ENCODE measurements around the gene ZC3H12D. TPM values are rescaled to one million over a fixed set of nuclear protein-coding genes. Genes with fewer than 3 reads are reported as not detected.

The ZC3H12D gene
- total RNA-seq, 4 donors from 2014 or later, result 0.63 to 5.8 (median 0.87) TPM

- 72% methylated on average over 4 of the region's 4 CpGs for WGBS
- TF ChIP-seq EP300 (IDR thresholded peaks at IDR 0.05) (no peak), POLR2A (IDR thresholded peaks at IDR 0.05; ENCODE audit: low read depth) (no peak), POLR2AphosphoS5 (IDR thresholded peaks at IDR 0.05) (no peak), CTCF (IDR thresholded peaks at IDR 0.05) (no peak)
- no peak for DNase-seq (ENCODE audit: extremely low spot score)
- H3K27me3 ChIP-seq, result no peaks in the 10 kb centered on the region
- no peak overlapping the region for H3K4me3 ChIP-seq
- H3K4me1 ChIP-seq, result peaks cover 0 to 6% (median 5%) of the 10 kb centered on the region in 4 donors
- H3K9me3 ChIP-seq, result no peaks in the 10 kb centered on the region
- intact Hi-C loops (cut with DNase I), result no loop called here
- H3K36me3 ChIP-seq, result peaks cover 0 to 55% (median 27%) of the 10 kb centered on the region in 4 donors
- no peak overlapping the region for H3K27ac ChIP-seq (replicated peaks in 1 of 4)
Measured at GRCh38 chr6:149510793-149511512, 26.1 kb upstream of the ZC3H12D start.

GRCh38 chr6:149508485-149508884 is 23.7 kb upstream of the ZC3H12D start:
- peaks cover 0 to 15% (median 10%) of the 10 kb centered on the region in 4 donors for H3K4me1 ChIP-seq
- intact Hi-C loops (cut with DNase I), result no loop called here
- H3K9me3 ChIP-seq, result no peaks in the 10 kb centered on the region
- no peak overlapping the region for H3K27ac ChIP-seq (replicated peaks in 1 of 4)
- H3K27me3 ChIP-seq, result no peaks in the 10 kb centered on the region
- no peak overlapping the region for H3K4me3 ChIP-seq
- no peak for TF ChIP-seq POLR2A (IDR thresholded peaks at IDR 0.05; ENCODE audit: low read depth)
- no peak for TF ChIP-seq EP300 (IDR thresholded peaks at IDR 0.05)
- no peak for TF ChIP-seq CTCF (IDR thresholded peaks at IDR 0.05)
- TF ChIP-seq POLR2AphosphoS5 (IDR thresholded peaks at IDR 0.05), result no peak
- H3K36me3 ChIP-seq, result peaks cover 0 to 52% (median 27%) of the 10 kb centered on the region in 4 donors
- no peak for DNase-seq (ENCODE audit: extremely low spot score)
- WGBS, result 77% methylated on average over 3 of the region's 3 CpGs

- no peak for TF ChIP-seq EP300 (IDR thresholded peaks at IDR 0.05)
- TF ChIP-seq POLR2AphosphoS5 (IDR thresholded peaks at IDR 0.05), result no peak
- no peak for TF ChIP-seq POLR2A (IDR thresholded peaks at IDR 0.05; ENCODE audit: low read depth)
- TF ChIP-seq CTCF (IDR thresholded peaks at IDR 0.05), result no peak
- no peak overlapping the region for H3K4me3 ChIP-seq
- intact Hi-C loops (cut with DNase I), result no loop called here
- no peaks in the 10 kb centered on the region for H3K27me3 ChIP-seq
- H3K27ac ChIP-seq (replicated peaks in 1 of 4), result no peak overlapping the region
- no peaks in the 10 kb centered on the region for H3K9me3 ChIP-seq
- peaks cover 0 to 26% (median 13%) of the 10 kb centered on the region in 4 donors for H3K36me3 ChIP-seq
- no peak for DNase-seq (ENCODE audit: extremely low spot score)
- 44% methylated on average over 2 of the region's 2 CpGs for WGBS
- peaks cover 0 to 14% (median 5%) of the 10 kb centered on the region in 4 donors for H3K4me1 ChIP-seq
Measured at GRCh38 chr6:149503872-149504271, 19.1 kb upstream of the ZC3H12D start.

- no peak overlapping the region for H3K27ac ChIP-seq (replicated peaks in 1 of 4)
- peaks cover 0 to 14% (median 4%) of the 10 kb centered on the region in 4 donors for H3K4me1 ChIP-seq
- intact Hi-C loops (cut with DNase I), result no loop called here
- no peak for DNase-seq (ENCODE audit: extremely low spot score)
- no peak for TF ChIP-seq POLR2A (IDR thresholded peaks at IDR 0.05; ENCODE audit: low read depth)
- TF ChIP-seq CTCF (IDR thresholded peaks at IDR 0.05), result no peak
- no peak for TF ChIP-seq EP300 (IDR thresholded peaks at IDR 0.05)
- TF ChIP-seq POLR2AphosphoS5 (IDR thresholded peaks at IDR 0.05), result no peak
- no peak overlapping the region for H3K4me3 ChIP-seq
- peaks cover 0 to 26% (median 13%) of the 10 kb centered on the region in 4 donors for H3K36me3 ChIP-seq
- no peaks in the 10 kb centered on the region for H3K9me3 ChIP-seq
- WGBS, result 97% methylated on average over 2 of the region's 2 CpGs
- H3K27me3 ChIP-seq, result no peaks in the 10 kb centered on the region
Measured at GRCh38 chr6:149503276-149503675, 18.5 kb upstream of the ZC3H12D start.
